GM18505 (cell line): ENCODE data around the gene GPR148.
"Not testable (repeated sequence)": the region's sequence is repeated elsewhere in the genome, so short reads cannot be mapped to it uniquely, and the experiment has no call there.

ENCODE experiments used
- ATAC-seq: cut with Tn5 transposase; IDR thresholded peaks from one replicate; pipeline ENCODE4 v1.9.1; 2021; ENCODE audit not compliant: unreplicated experiment
- POLR2A ChIP-seq: IDR thresholded peaks from 4 replicates; pipeline ENCODE4 v1.6.1; 2011; ENCODE audit warnings: borderline replicate concordance; ENCODE audit not compliant: insufficient read depth, insufficient read length; ENCODE audit errors: extremely low read depth

The GPR148 gene, protein sequence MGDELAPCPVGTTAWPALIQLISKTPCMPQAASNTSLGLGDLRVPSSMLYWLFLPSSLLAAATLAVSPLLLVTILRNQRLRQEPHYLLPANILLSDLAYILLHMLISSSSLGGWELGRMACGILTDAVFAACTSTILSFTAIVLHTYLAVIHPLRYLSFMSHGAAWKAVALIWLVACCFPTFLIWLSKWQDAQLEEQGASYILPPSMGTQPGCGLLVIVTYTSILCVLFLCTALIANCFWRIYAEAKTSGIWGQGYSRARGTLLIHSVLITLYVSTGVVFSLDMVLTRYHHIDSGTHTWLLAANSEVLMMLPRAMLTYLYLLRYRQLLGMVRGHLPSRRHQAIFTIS

DNA sequence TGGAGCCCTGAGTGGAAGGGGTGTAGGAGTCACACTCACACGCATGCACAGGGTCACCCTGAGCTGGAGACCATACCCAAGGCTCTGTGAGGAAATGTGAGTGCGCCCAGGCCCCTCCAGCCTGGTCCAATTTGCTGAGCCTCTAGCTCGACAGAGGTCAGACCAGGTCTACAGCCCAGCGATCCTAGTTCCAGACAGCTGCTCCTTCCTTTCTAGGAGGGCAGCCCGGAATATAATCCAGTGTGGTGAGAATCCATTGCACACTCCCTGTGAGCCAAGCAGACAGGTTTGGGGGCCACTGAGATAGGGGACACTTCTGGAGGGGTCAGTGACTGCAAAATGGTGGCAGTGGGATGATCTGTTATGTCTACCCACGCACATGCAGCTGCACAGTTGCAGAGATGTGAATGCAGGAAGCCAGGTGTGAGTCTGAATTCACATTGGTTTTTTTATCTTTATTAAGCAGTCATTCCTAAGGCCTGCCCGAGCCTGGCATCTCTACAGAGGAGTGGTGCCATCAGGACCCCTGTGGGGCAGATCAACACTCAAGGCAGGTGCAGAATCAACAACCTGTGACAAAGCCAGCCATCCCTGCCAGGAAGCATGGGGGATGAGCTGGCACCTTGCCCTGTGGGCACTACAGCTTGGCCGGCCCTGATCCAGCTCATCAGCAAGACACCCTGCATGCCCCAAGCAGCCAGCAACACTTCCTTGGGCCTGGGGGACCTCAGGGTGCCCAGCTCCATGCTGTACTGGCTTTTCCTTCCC is at the start of gene GPR148:
TSS of gene GPR148 (plus strand) at position 522 of the 768 bp plus-strand sequence. CDS start at position 604, 82 bp downstream.
- no peak for ATAC-seq
- no peak for TF ChIP-seq POLR2A

DNA sequence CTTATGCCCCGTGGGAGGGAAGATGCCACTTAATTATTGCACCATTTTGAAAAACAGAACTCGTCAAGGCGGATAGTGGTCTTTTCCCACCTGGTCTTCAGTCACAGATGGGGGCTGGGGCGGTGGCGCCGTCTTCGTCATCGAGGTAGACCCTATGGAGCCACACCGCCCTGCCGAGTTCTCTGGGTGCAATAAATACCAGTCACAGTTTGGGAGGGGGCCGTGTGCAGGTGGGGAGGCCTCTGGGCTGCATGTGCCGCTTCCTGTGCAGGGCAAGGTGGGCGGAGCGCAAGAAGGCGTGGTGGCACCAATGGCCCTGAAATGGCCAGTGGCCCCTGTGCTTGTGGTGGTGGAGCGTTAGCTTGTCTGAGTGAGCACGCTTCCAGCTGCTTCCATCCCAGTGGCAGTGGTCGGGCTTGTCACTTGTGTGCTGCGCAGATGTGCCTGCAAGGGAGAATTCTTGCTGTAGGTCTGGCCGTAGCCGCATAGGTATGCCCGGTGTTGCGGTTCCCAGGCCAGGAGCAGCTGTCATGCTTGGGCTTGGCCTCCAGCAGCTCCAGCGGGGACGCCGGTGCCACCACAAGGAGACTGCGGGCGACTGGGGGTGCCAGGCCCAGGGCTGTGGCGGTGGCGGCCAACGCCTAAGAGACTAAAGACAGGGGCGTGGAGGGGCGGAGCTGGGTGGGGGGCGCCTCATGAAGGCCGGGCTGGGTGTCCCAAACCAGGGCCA is 36.7 kb upstream of the GPR148 start:
- not testable (repeated sequence) for ATAC-seq

DNA sequence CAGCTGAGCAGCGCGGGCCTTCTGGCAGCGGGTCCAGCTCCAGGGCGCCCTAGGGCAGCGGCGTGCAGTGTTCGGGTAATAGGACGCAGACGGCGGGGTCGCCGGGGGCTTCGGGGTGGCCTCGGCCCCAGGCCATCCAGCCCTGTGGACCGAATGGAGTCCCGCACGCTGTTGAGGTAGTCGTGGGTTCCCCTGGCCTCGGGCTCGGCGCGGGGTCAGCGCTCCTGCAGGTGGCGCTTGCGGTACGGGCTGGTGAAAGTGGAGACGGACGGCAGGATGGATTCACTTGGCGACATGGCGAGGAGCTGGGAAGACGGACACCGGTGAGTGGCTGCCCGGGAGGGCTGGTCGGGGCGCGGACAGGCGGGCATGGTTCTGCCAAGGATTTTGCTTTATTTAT is 35.4 kb upstream of the GPR148 start:
- ATAC-seq = not testable (repeated sequence)

DNA sequence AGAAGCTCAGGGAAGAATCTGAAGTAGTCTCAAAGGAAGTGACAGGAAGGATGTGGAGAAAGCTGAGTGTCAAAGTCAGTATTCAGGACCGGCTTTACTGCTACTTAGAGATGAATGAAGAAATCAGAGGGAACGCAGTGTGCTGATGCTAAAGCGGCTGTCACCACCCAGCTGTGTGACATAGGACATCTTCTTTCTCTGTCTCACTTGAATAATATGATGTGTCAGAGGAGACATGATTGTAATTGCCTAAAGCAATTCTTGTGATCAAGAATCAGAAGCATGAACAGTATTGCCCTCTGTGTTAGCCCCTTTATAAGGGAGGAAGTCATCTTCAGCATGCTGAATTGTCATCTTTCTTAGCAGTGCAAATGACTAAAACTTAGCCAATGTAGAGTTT is 25.6 kb upstream of the GPR148 start:
- not testable (repeated sequence) for ATAC-seq

DNA sequence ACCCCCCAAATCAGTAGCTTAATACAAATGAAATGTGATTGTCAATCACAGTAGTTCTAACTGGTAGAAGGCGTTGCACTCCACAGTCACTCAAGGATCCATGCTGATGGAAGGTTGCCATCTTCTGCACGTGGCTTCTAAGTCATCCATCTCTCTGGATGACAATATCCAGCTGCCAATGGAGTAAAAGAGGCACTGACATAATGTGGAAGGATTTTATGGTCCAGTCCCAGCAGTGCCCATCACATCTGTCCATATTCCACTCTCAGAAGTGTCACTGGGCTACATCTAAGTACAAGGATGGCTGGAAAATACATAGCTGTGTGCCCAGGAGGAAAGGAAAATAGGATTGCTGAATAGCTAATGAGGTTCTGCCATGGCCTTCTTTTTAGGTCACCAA is 14.1 kb upstream of the GPR148 start:
- ATAC-seq = not testable (repeated sequence)

DNA sequence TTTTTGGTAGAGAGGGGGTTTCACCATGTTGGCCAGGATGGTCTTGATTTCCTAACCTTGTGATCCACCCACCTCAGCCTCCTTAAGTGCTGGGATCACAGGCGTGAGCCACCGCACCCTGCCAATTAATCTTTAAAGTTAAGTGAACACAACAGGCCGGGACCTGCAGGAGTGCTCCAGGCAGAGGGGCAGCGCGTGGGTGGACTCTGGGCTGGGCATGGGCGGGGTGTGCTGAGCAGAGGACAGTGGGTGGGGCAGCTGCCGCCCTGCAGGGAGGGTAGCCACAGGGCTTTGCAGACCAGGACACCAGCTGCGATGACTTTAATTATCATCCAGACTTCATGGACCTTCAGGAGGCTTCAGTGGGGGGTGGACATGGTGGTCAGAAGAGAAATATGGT is 8.8 kb upstream of the GPR148 start:
- ATAC-seq = no peak
- no peak for TF ChIP-seq POLR2A

DNA sequence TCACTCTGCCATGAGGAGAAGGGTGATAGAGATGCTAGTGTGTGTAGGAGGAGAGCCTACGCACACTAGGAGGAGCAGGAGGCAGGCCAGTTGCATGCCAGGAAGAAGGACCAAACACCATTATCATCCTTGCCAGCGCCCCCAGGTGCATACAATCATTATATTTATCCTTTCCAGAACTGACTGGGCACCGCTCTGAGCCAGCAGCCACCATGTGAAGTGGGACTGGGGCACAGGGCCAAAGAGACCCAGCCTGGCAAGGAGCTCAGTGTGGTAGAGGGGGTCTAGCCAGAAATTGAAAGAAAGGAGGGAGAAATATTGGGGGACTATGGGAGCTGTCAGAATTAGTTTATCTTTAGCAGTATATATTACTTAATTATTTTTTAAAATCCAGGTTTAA is 8.3 kb upstream of the GPR148 start:
- no peak for TF ChIP-seq POLR2A

DNA sequence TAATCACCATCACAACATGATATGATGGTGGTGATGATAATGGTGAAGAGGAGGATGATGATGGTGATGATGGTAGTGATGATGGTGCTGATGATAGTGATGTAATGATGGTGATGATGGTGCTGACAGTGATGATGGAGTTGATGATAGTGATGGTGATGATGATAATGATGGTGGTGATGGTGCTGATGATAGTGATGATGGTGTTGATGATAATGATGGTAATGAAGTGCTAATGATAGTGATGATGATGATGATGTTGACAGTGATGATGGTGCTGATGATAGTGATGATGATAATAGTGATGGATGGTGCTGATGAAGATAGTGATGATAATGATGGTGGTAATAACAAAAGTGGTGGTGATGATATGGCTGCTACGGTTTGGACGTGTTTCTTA is 4.4 kb upstream of the GPR148 start:
- no peak for ATAC-seq
- TF ChIP-seq POLR2A = no peak

More for the DNA sequence above, 8.3 kb upstream of the GPR148 start:
- ATAC-seq = no peak

DNA sequence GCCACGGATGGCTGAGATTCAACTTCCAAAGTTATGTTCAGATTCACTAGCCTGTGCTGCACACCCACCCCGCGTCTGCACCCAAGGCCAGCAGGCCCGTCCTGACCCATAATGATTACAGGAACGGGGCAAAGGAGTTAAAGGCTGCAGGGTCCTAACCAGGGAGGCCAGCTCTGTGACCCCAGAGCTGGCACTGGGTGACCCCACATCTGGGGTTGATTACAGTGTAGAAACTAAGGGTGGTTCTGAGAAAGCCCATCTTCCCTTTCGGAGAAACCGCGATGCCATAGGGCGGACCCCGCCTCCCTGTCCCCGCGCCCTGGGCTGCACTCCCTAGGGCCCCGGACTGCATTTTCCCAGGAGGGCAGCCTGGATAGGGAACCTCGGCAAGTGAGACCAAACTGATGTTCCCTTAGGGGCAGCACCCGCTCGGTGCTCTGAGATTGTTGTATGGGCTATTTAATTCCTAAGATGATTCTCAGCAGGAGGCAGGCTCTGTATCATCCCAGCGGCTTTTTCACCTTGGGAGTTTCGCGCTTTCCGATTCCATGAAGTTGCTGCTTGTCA is 2.2 kb upstream of the GPR148 start:
- no peak for TF ChIP-seq POLR2A
- ATAC-seq = peak; percentile 9

DNA sequence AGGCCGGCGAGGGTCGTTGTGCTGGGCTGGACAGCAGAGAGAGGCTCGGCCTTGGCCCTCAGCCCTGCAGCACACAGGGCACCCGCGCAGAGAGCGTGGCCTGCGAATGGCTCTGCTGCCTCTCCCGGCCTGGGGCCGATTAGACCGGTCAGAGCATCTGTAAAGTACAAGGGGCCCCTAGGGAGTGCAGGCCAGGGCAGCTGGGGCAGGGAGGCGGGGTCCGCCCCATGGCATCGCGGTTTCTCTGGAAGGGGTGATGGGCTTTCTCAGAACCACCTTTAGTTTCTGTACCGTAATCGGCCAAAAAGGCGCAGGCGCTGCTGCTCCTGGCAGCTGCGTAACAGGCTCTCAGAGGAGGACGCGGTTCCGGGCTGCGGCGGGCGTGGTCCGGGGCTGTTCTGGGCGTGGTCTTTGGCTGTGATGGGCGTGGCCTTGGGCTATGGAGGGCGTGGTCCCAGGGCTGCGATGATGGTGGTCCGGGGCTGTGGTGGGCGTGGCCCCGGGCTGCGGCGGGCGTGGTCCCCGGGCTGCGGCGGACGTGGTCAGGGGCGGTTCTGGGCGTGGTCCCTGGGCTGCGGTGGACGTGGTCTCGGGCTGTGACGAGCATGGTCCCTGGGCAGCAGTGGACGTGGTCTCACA is 1.5 kb upstream of the GPR148 start:
- ATAC-seq = peak; percentile 89
- peak; percentile 25 for TF ChIP-seq POLR2A

DNA sequence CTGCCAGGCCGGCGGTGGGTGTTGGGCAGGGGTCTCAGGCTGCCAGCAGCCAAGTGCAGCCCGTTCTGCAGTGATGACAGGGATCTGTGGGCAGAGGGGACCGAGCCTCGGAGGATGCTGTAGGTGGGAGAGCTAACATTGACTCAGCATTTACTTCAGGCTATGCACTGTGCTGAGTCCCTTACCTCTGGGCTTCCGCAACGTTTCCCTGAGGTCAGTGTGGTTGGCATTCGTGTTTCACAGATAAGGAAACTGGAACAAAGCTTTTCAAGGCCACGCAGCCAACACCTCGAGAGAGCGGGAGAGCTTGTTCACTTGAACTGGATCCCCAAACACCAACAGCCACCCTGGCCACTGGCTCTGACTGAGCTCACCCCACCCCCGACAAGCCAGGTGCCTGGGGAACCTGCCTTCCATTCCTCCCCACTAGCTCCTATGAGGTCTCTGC is 839 bp upstream of the GPR148 start:
- no peak for ATAC-seq
- no peak for TF ChIP-seq POLR2A

DNA sequence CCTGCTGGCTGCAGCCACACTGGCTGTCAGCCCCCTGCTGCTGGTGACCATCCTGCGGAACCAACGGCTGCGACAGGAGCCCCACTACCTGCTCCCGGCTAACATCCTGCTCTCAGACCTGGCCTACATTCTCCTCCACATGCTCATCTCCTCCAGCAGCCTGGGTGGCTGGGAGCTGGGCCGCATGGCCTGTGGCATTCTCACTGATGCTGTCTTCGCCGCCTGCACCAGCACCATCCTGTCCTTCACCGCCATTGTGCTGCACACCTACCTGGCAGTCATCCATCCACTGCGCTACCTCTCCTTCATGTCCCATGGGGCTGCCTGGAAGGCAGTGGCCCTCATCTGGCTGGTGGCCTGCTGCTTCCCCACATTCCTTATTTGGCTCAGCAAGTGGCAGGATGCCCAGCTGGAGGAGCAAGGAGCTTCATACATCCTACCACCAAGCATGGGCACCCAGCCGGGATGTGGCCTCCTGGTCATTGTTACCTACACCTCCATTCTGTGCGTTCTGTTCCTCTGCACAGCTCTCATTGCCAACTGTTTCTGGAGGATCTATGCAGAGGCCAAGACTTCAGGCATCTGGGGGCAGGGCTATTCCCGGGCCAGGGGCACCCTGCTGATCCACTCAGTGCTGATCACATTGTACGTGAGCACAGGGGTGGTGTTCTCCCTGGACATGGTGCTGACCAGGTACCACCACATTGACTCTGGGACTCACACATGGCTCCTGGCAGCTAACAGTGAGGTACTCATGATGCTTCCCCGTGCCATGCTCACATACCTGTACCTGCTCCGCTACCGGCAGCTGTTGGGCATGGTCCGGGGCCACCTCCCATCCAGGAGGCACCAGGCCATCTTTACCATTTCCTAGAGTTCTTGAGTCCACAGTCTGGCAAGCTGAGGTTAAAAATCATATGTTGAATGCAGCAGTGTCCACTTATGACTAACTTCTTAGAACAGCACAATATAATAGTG is 741 bp downstream of the GPR148 start:
- ATAC-seq = no peak
- no peak for TF ChIP-seq POLR2A

DNA sequence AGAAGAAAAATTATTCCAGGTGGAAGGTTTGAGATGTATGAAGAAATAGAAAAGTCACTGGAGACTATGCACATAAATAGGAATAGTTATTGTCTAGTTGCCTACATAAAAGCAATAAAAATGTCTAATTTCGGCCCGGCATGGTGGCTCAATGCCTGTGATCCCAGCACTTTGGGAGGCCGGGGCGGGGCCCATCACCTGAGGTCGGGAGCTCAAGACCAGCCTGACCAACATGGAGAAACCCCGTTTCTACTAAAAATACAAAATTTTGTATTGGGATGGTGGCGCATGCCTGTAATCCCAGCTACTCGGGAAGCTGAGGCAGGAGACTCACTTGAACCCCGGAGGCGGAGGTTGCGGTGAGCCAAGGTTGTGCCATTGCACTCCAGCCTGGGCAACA is 3.4 kb downstream of the GPR148 start:
- not testable (repeated sequence) for ATAC-seq
